ENCODE measurements around the gene CAMK2G.
"Not testable (repeated sequence)": the region's sequence is repeated elsewhere in the genome, so short reads cannot be mapped to it uniquely, and the experiment has no call there.

The CAMK2G gene

GRCh38 chr10:73874267-73875138, at the start of gene CAMK2G:
TSS of gene CAMK2G (minus strand) at chr10:73874555. CDS start at chr10:73874461, 94 bp downstream.
- peak within 1 kb of the TSS; percentile 77 for H3K4me3 ChIP-seq (ENCODE audit: low read depth, low read length)
- TF ChIP-seq CTCF (IDR thresholded peaks at IDR 0.05; ENCODE audit: borderline replicate concordance, insufficient read depth, low read depth, low read length) = no peak

- no peak for TF ChIP-seq CTCF (IDR thresholded peaks at IDR 0.05; ENCODE audit: borderline replicate concordance, insufficient read depth, low read depth, low read length)
- no peak overlapping the region for H3K4me3 ChIP-seq (ENCODE audit: low read depth, low read length)
Observed at GRCh38 chr10:73922864-73923133, 48.4 kb upstream of the CAMK2G start.

- H3K4me3 ChIP-seq (ENCODE audit: low read depth, low read length) = no peak overlapping the region
- no peak for TF ChIP-seq CTCF (IDR thresholded peaks at IDR 0.05; ENCODE audit: borderline replicate concordance, insufficient read depth, low read depth, low read length)
Observed at GRCh38 chr10:73922007-73922863, 47.9 kb upstream of the CAMK2G start.

GRCh38 chr10:73920089-73920488, 45.7 kb upstream of the CAMK2G start:
- no peak for TF ChIP-seq CTCF (IDR thresholded peaks at IDR 0.05; ENCODE audit: borderline replicate concordance, insufficient read depth, low read depth, low read length)

GRCh38 chr10:73919481-73919880, 45.1 kb upstream of the CAMK2G start:
- not testable (repeated sequence) for H3K4me3 ChIP-seq (ENCODE audit: low read depth, low read length)

More at GRCh38 chr10:73920089-73920488, 45.7 kb upstream of the CAMK2G start:
- no peak overlapping the region for H3K4me3 ChIP-seq (ENCODE audit: low read depth, low read length)

- no peak overlapping the region for H3K4me3 ChIP-seq (ENCODE audit: low read depth, low read length)
- no peak for TF ChIP-seq CTCF (IDR thresholded peaks at IDR 0.05; ENCODE audit: borderline replicate concordance, insufficient read depth, low read depth, low read length)
Observed at GRCh38 chr10:73917566-73918305, 43.4 kb upstream of the CAMK2G start.

GRCh38 chr10:73916761-73917470, 42.6 kb upstream of the CAMK2G start:
- H3K4me3 ChIP-seq (ENCODE audit: low read depth, low read length) = no peak overlapping the region
- no peak for TF ChIP-seq CTCF (IDR thresholded peaks at IDR 0.05; ENCODE audit: borderline replicate concordance, insufficient read depth, low read depth, low read length)
